ENCODE data around the gene C6orf132.

GRCh38 chr6:42059743-42060142 is 82.7 kb downstream of the C6orf132 start:
- TF ChIP-seq CTCF (IDR thresholded peaks at IDR 0.05) (no peak), EP300 (IDR thresholded peaks at IDR 0.05) (no peak)
